ENCODE results near the gene OXCT1.

DNA sequence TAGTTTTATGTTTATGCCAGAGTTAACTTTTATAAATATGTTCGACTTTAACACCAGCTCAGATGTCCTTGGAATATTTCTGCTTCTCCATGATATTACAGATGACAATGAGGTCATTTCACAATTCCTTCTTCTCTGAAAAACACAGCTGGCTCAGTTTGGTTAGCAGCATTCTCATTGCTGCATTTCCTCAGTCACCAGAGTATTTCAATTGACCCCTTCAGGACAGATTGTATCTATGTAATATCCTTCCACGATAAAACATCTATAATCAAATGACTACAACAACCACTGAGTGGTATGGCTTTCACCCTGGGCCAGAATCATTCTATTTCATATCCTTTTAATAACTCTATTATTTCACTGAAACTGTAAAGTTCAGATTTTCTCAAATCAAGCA, 148.7 kb downstream of the OXCT1 start:
- TF ChIP-seq, protein P1, sequence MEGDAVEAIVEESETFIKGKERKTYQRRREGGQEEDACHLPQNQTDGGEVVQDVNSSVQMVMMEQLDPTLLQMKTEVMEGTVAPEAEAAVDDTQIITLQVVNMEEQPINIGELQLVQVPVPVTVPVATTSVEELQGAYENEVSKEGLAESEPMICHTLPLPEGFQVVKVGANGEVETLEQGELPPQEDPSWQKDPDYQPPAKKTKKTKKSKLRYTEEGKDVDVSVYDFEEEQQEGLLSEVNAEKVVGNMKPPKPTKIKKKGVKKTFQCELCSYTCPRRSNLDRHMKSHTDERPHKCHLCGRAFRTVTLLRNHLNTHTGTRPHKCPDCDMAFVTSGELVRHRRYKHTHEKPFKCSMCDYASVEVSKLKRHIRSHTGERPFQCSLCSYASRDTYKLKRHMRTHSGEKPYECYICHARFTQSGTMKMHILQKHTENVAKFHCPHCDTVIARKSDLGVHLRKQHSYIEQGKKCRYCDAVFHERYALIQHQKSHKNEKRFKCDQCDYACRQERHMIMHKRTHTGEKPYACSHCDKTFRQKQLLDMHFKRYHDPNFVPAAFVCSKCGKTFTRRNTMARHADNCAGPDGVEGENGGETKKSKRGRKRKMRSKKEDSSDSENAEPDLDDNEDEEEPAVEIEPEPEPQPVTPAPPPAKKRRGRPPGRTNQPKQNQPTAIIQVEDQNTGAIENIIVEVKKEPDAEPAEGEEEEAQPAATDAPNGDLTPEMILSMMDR (IDR thresholded peaks at IDR 0.05), result no peak
- TF ChIP-seq POLR2A (IDR thresholded peaks at IDR 0.05), result no peak
